HepG2 (cell line): ENCODE data around the gene TEX22. TPM values are rescaled to one million over a fixed set of nuclear protein-coding genes. Genes with fewer than 3 reads are reported as not detected.
A peak's percentile ranks its signal among the peaks of the same experiment; 100 is the strongest.

Experiments
- ATAC-seq: fragments of 200-7000 bp; cut with Tn5 transposase; 3 replicates; pipeline ENCODE4 v1.9.1; 2020; ENCODE audit warnings: mild to moderate bottlenecking, moderate library complexity
- BruUV-seq: library from RNA; stranded (reverse); fragments of 400-500 nt; replicated peaks from 2 replicates; lab custom pipeline; 2021; lab: Mats Ljungman, UMichigan
- CTCF ChIA-PET: fragments of 300-600 bp; formaldehyde crosslinking; extraction: SDS; loops from one replicate; lab custom pipeline; 2021; ENCODE audit warnings: low total read pairs, inconsistent platforms, low intra/inter-chr PET ratio; lab: Yijun Ruan, JAX
- POLR2A ChIA-PET: fragments of 350-600 bp; sonication (Branson Sonifier 250); formaldehyde crosslinking; loops from one replicate; lab custom pipeline; 2020; ENCODE audit warnings: antibody characterized with exemption, inconsistent platforms; lab: Yijun Ruan, JAX
- DNase-seq: peaks from one replicate; pipeline ENCODE4 v3.0.0-alpha.2; 2015; ENCODE audit warnings: low spot score
- FAIRE-seq: peaks from 3 replicates; lab custom pipeline; 2011; peaks lifted over from hg19 to GRCh38; lab: Jason Lieb, UNC
- H2AFZ ChIP-seq: one replicate; pipeline ENCODE4 v1.6.1; 2011; ENCODE audit warnings: low read length, inconsistent platforms
- H3K27ac ChIP-seq: fragments of 300-600 bp; 3 replicates; pipeline ENCODE4 v1.8.0; 2011; ENCODE audit warnings: mixed run types, mild to moderate bottlenecking, mixed read lengths, low read length, inconsistent platforms; ENCODE audit not compliant: insufficient read depth; ENCODE audit errors: extremely low read length
- H3K27me3 ChIP-seq, 2 experiments: fragments of 200-600 bp in 1 of 2; 2 replicates in 1 of 2; 3 replicates in 1 of 2; pipeline versions ENCODE4 v1.6.0 to v1.8.0; 2011; ENCODE audit warnings: low read length in 2 of 2, mild to moderate bottlenecking in 2 of 2, moderate library complexity in 2 of 2, inconsistent platforms in 1 of 2; ENCODE audit not compliant: insufficient read depth in 2 of 2, control insufficient read depth in 1 of 2
- H3K36me3 ChIP-seq, 2 experiments: fragments of 200-600 bp in 1 of 2; replicated peaks in 1 of 2; 2 replicates in 1 of 2; 3 replicates in 1 of 2; pipeline versions ENCODE4 v1.5.1 to v1.8.0; 2011; ENCODE audit warnings: low read length in 2 of 2, inconsistent platforms in 1 of 2; ENCODE audit not compliant: insufficient read depth in 2 of 2, control insufficient read depth in 1 of 2
- H3K4me1 ChIP-seq: 2 replicates; pipeline ENCODE4 v1.5.1; 2012; ENCODE audit warnings: low read length, inconsistent platforms; ENCODE audit not compliant: insufficient read depth
- H3K4me2 ChIP-seq: 2 replicates; pipeline ENCODE4 v1.6.0; 2011; ENCODE audit warnings: low read depth, low read length, inconsistent platforms
- H3K4me3 ChIP-seq, 3 experiments: fragments of 200-600 bp in 1 of 3; sonication (generic), shearing (Covaris generic) in 1 of 3; replicated peaks in 1 of 3; 2 replicates each; pipeline ENCODE4 v1.5.1; 2011 to 2016; ENCODE audit warnings: low read length in 3 of 3, inconsistent platforms in 2 of 3, low read depth in 2 of 3, mild to moderate bottlenecking in 2 of 3, control low read depth in 1 of 3, mixed read lengths in 1 of 3; ENCODE audit not compliant: insufficient read depth in 1 of 3
- H3K79me2 ChIP-seq: one replicate; pipeline ENCODE4 v1.6.1; 2011; ENCODE audit warnings: low read length, inconsistent platforms; ENCODE audit not compliant: insufficient read depth
- H3K9ac ChIP-seq: 2 replicates; pipeline ENCODE4 v1.6.0; 2011; ENCODE audit warnings: mild to moderate bottlenecking, low read depth, low read length, inconsistent platforms; ENCODE audit not compliant: insufficient read depth
- H3K9me3 ChIP-seq: 2 replicates; pipeline ENCODE4 v1.5.1; 2012; ENCODE audit warnings: mild to moderate bottlenecking, low read length
- H4K20me1 ChIP-seq: 2 replicates; pipeline ENCODE4 v1.6.0; 2011; ENCODE audit warnings: inconsistent platforms, mild to moderate bottlenecking, low read length, moderate library complexity; ENCODE audit not compliant: insufficient read depth
- AGO2 ChIP-seq: fragments of 200-400 bp; formaldehyde crosslinking; optimal IDR thresholded peaks from 2 replicates; pipeline ENCODE3; 2017; ENCODE audit warnings: mild to moderate bottlenecking, low read depth, low read length, moderate library complexity
- CBX2 ChIP-seq, 2 experiments: fragments of 200-600 bp in 1 of 2; sonication (generic); formaldehyde crosslinking in 1 of 2; IDR thresholded peaks; 2 replicates each; pipeline versions ENCODE4 v1.7.0 to v1.8.1; 2018 to 2022; ENCODE audit warnings: low read depth in 2 of 2, low read length in 1 of 2, mild to moderate bottlenecking in 1 of 2, missing genetic modification reagents in 1 of 2
- GATA4 ChIP-seq: sonication (generic); IDR thresholded peaks from 2 replicates; pipeline ENCODE4 v1.6.1; 2016; ENCODE audit warnings: antibody characterized with exemption, low read depth, borderline replicate concordance
- MATR3 ChIP-seq: sonication (generic); formaldehyde crosslinking; IDR thresholded peaks from 2 replicates; pipeline ENCODE4 v1.4.0; 2020; ENCODE audit warnings: missing genetic modification reagents
- NFKB2 ChIP-seq: sonication (generic); formaldehyde crosslinking; IDR thresholded peaks from 2 replicates; pipeline ENCODE4 v1.4.0; 2020; ENCODE audit warnings: missing genetic modification reagents, borderline replicate concordance
- ZNF12 ChIP-seq: sonication (generic); formaldehyde crosslinking; IDR thresholded peaks from 2 replicates; pipeline ENCODE4 v1.5.0; 2020; ENCODE audit warnings: missing genetic modification reagents
- ZNF441 ChIP-seq: sonication (generic); formaldehyde crosslinking; IDR thresholded peaks from 2 replicates; pipeline ENCODE4 v1.7.0; 2021; ENCODE audit warnings: missing genetic modification reagents, borderline replicate concordance
- WGBS: methylation state at CpG from one replicate; pipeline ENCODE4 v1.1.6; 2017; ENCODE audit warnings: low lambda C conversion rate; 5-methylcytosine and 5-hydroxymethylcytosine counted together
- in situ Hi-C: cut with HindIII; loops from 2 replicates; pipeline ENCODE4 v1.10.0; 2017; ENCODE audit warnings: low pct_unique_long_range_greater_than_20kb; ENCODE audit not compliant: extremely low pct_ligation_motif_present
- intact Hi-C: fragments of 100-400 bp; cut with micrococcal nuclease; formaldehyde crosslinking; loops from one replicate; pipeline ENCODE4 v1.10.0; 2022; ENCODE audit not compliant: unreplicated experiment
- polyA plus RNA-seq, 8 experiments: library from polyadenylated mRNA; depleted of rRNA in 3 of 8; stranded (reverse) in 7 of 8; unstranded in 1 of 8; fragments of >200 nt; fragmentation: Illumina TruSeq in 4 of 8; extraction: Trizol in 4 of 8; gene quantifications; 2 replicates each; pipeline versions ENCODE4 v1.2.1 to v1.2.3, GENCODE V29; 2011 to 2016; ENCODE audit warnings: low read depth in 4 of 8, missing spikeins in 1 of 8, mixed read lengths in 1 of 8; ENCODE audit not compliant: insufficient read depth in 1 of 8
- total RNA-seq, 5 experiments: library from RNA; depleted of rRNA; stranded (reverse); fragments of >200 nt; fragmentation: Illumina TruSeq; extraction: Trizol; gene quantifications; 2 replicates each; pipeline ENCODE4 v1.2.3, GENCODE V29; 2016; ENCODE audit warnings: low read depth in 1 of 5
- TF ChIP-seq, protein P1 (sequence below): sonication (generic); formaldehyde crosslinking; IDR thresholded peaks from 2 replicates; pipeline ENCODE4 v1.5.0; 2020; ENCODE audit warnings: missing genetic modification reagents, mild to moderate bottlenecking, borderline replicate concordance
- TF ChIP-seq, protein P2 (sequence below): IDR thresholded peaks from 2 replicates; pipeline ENCODE4 v1.6.1; 2016; ENCODE audit warnings: missing compliant biosample characterization, missing genetic modification reagents, borderline replicate concordance

The TEX22 gene
- total and polyA plus RNA-seq, 2 of the 13 experiments (the other 11 are each of a cell fraction or from before 2014, with no cell fraction given), result 0.07 to 0.27 TPM

DNA sequence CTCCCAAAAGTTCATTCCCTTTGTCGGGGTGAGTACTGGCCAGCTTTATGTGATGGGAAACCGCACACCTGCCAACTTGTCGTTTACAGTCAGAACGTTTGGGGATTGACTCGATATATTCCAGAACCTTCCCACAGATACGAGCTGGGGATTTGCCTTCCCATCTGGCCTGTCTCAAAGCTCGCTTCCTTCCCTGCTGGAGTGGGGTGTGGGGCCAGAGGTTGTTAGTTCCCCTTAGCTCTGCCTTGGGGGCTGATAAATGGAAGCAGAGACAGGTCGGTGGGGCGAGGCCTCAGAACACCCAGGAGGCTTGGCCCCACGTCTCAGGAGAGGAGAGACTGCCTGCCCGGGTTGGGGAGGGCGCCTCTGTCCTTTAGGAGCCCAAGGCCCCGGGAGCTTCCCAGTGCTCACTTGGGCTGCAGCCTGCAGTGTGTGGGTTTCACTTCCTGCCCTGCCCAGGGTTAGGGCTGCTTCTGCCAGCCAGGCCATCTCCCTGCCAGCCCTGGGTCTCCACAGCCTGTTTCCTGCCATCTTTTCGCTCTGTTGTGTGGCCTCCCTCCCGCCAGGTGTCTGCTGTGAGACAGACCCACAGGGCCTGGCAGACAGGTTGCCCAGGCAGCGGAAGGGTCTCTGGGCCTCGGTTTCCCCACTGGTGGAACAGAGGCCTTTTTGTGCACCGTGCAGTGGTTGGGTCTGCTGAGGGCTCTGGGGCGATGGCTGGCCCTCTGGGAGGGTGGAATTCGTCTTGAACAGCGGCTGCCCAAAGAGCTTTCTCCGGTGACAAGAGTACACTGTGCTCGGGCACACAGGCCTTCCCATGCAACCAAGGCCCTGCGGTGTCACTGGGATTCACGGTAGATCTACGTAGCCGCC lies 8.1 kb upstream of the TEX22 start:
- no peak overlapping the region for H3K4me3 ChIP-seq
- ATAC-seq (no peak), FAIRE-seq (no peak), DNase-seq (no peak)
- intact Hi-C loops, result no loop called here
- no peaks in the 10 kb centered on the region for H4K20me1 ChIP-seq
- BruUV-seq, result no TSS peak
- no peak overlapping the region for H2AFZ ChIP-seq
- 78% methylated on average over 14 of the region's 27 CpGs for WGBS
- ChIA-PET CTCF (no interaction called here), POLR2A (no interaction called here)
- H3K4me1 ChIP-seq, result no peaks in the 10 kb centered on the region
- H3K79me2 ChIP-seq, result no peaks in the 10 kb centered on the region
- TF ChIP-seq ZNF12 (CRISPR knock-in tag) (no peak), GATA4 (no peak), NFKB2 (CRISPR knock-in tag) (no peak)
- no peaks in the 10 kb centered on the region for H3K27me3 ChIP-seq
- no peak overlapping the region for H3K9ac ChIP-seq
- no peaks in the 10 kb centered on the region for H3K36me3 ChIP-seq
- no peaks in the 10 kb centered on the region for H3K9me3 ChIP-seq
- H3K4me2 ChIP-seq, result no peak overlapping the region
- no peak overlapping the region for H3K27ac ChIP-seq
- in situ Hi-C loops, result no loop called here

DNA sequence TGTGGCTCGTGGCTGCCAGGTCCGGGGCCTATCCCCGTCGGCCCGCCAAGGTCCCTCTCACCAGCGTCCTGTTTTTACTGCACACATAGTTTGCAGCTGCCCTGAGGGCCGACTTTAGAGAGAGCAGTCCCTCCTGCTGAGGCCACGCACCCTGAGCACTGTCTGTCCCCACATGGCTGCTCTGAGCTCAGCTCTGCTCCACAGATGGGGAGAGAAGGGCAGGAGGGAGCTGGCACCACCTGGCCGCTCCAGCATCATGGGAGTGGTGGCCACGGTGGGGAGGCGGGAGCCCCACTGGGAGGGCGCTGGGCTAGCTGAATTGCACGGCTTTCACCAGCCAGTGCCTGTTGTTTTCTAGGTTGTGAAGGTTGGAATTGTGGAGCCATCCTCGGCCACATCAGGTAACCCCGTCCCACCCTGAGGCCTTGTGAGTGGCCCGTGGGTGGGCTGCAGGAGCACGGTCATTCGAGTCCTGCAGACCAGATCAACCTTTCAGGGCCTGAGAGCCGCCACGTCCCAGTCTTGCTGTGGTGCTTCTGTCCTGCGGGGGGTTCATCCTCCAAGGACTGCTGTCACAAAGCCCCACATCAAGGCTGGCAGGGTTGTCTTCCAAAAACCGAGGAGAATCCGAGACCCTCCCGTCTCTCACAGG lies 7.4 kb upstream of the TEX22 start:
- no TSS peak for BruUV-seq

More for the DNA sequence above, 7.4 kb upstream of the TEX22 start:
- no peak overlapping the region for H3K4me2 ChIP-seq
- no peak overlapping the region for H3K4me3 ChIP-seq
- no peak for ATAC-seq
- 90% methylated on average over 5 of the region's 24 CpGs for WGBS
- H3K9ac ChIP-seq, result no peak overlapping the region
- TF ChIP-seq, protein P1, sequence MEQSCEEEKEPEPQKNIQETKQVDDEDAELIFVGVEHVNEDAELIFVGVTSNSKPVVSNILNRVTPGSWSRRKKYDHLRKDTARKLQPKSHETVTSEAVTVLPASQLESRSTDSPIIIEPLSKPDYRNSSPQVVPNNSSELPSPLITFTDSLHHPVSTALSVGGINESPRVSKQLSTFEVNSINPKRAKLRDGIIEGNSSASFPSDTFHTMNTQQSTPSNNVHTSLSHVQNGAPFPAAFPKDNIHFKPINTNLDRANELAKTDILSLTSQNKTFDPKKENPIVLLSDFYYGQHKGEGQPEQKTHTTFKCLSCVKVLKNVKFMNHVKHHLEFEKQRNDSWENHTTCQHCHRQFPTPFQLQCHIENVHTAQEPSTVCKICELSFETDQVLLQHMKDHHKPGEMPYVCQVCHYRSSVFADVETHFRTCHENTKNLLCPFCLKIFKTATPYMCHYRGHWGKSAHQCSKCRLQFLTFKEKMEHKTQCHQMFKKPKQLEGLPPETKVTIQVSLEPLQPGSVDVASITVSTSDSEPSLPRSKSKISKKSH, result no peak
- peak; percentile 3 for TF ChIP-seq AGO2
- TF ChIP-seq, protein P2, sequence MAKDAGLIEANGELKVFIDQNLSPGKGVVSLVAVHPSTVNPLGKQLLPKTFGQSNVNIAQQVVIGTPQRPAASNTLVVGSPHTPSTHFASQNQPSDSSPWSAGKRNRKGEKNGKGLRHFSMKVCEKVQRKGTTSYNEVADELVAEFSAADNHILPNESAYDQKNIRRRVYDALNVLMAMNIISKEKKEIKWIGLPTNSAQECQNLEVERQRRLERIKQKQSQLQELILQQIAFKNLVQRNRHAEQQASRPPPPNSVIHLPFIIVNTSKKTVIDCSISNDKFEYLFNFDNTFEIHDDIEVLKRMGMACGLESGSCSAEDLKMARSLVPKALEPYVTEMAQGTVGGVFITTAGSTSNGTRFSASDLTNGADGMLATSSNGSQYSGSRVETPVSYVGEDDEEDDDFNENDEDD (CRISPR knock-in tag), result no peak
- no peak for TF ChIP-seq ZNF441 (CRISPR knock-in tag)
- TF ChIP-seq MATR3 (CRISPR knock-in tag), result no peak
- no peak for TF ChIP-seq CBX2 (IDR thresholded peaks at IDR 0.05; ENCODE audit: low read depth, low read length)
- TF ChIP-seq CBX2 (CRISPR knock-in tag; IDR thresholded peaks at IDR 0.05; ENCODE audit: low read depth), result no peak
- FAIRE-seq, result no peak
- intact Hi-C loops, result no loop called here
- POLR2A ChIA-PET, result no interaction called here
- H3K9me3 ChIP-seq, result no peaks in the 10 kb centered on the region
- in situ Hi-C loops, result no loop called here
- no peaks in the 10 kb centered on the region for H4K20me1 ChIP-seq
- no peak overlapping the region for H2AFZ ChIP-seq
- H3K27ac ChIP-seq, result no peak overlapping the region
- H3K27me3 ChIP-seq, result no peaks in the 10 kb centered on the region
- DNase-seq, result no peak
- no peaks in the 10 kb centered on the region for H3K4me1 ChIP-seq
- CTCF ChIA-PET, result no interaction called here
- no peaks in the 10 kb centered on the region for H3K36me3 ChIP-seq
- H3K79me2 ChIP-seq, result no peaks in the 10 kb centered on the region
